Left lung (tissue), 10 donors: ENCODE results near the gene SOX30. TPM values are rescaled to one million over a fixed set of nuclear protein-coding genes. Genes with fewer than 3 reads are reported as not detected.

Source experiments
- ATAC-seq: fragments of 200-7000 bp; cut with Tn5 transposase; one replicate; pipeline ENCODE4 v1.9.1; 2020; ENCODE audit warnings: moderate library complexity
- DNase-seq, 4 donors: peaks; one replicate each; pipeline ENCODE4 v3.0.0-alpha.2; 2013 to 2020
- H3K27ac ChIP-seq, 2 donors: fragments of 200-600 bp; sonication (generic) in 1 of 2; one replicate each; pipeline versions ENCODE4 v1.5.0 to v1.8.0; 2020 to 2021
- H3K27me3 ChIP-seq, 2 donors: fragments of 200-600 bp; sonication (generic) in 1 of 2; one replicate each; pipeline versions ENCODE4 v1.5.0 to v1.8.0; 2020 to 2021
- H3K36me3 ChIP-seq, 2 donors: fragments of 200-600 bp; sonication (generic) in 1 of 2; one replicate each; pipeline versions ENCODE4 v1.5.0 to v1.8.0; 2020 to 2021
- H3K4me1 ChIP-seq, 2 donors: fragments of 200-600 bp; one replicate each; pipeline ENCODE4 v1.8.0; 2021
- H3K4me3 ChIP-seq, 2 donors: fragments of 200-600 bp; sonication (generic) in 1 of 2; one replicate each; pipeline versions ENCODE4 v1.5.0 to v1.8.0; 2020 to 2021; ENCODE audit warnings: mild to moderate bottlenecking in 1 of 2
- H3K9me3 ChIP-seq, 2 donors: fragments of 200-600 bp; sonication (generic) in 1 of 2; one replicate each; pipeline versions ENCODE4 v1.5.0 to v1.8.0; 2020 to 2021
- intact Hi-C, 2 donors: fragments of 100-400 bp; cut with DNase I; formaldehyde crosslinking; loops; one replicate each; pipeline versions ENCODE4 v1.11.2 to v1.14.2; 2022
- polyA plus RNA-seq, 6 donors: library from polyadenylated mRNA; unstranded; fragments of 120-200 nt; gene quantifications; one replicate each; pipeline ENCODE4 v1.2.1, GENCODE V29; 2013; ENCODE audit not compliant: insufficient read length in 6 of 6
- total RNA-seq, 2 donors: library from RNA; stranded (reverse); fragmentation: NEBNext Ultra II Directional; extraction: Animal tissue kit (Norgen Biotek cat#: 25700); gene quantifications; one replicate each; pipeline ENCODE4 v1.2.1, GENCODE V29; 2021
- TF ChIP-seq, protein P1 (sequence below), 2 donors: fragments of 200-600 bp; sonication (generic) in 1 of 2; IDR thresholded peaks; one replicate each; pipeline versions ENCODE4 v1.5.0 to v1.8.0; 2021; ENCODE audit warnings: antibody characterized with exemption in 2 of 2
- donor health status: DM: no; HTN: yes; CAD: no.
- donor health status: DM: no; HTN: no; CAD: no.

SOX30 gene
- total and polyA plus RNA-seq, 8 donors = 0.14 to 0.35 (median 0.27) TPM; not detected in 1

DNA sequence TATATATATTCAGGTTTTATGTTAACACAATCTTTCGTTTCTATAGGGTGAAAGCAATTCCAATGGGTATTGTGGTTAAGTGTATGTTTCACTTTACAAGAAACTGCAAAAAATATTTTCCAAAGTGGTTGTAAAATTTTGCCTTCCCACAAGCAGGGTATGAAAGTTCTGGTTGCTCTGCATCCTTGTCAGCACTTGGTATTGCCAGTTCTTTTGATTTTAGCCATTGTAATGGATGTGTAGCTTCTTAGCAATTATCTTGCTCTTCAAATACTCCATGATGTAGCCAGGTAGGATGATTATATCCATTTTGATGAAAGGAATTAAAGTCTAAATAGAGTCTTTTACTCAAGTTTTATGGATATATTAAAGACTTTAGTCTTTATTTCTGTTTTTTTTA lies 67.6 kb downstream of the SOX30 start:
- no peak for DNase-seq
- Histone ChIP-seq H3K4me1 (no peaks in the 10 kb centered on the region), H3K27ac (no peak overlapping the region), H3K9me3 (no peaks in the 10 kb centered on the region), H3K27me3 (no peaks in the 10 kb centered on the region), H3K4me3 (no peak overlapping the region), H3K36me3 (no peaks in the 10 kb centered on the region)
- intact Hi-C loops = no loop called here
- no peak for ATAC-seq
- TF ChIP-seq, protein P1, sequence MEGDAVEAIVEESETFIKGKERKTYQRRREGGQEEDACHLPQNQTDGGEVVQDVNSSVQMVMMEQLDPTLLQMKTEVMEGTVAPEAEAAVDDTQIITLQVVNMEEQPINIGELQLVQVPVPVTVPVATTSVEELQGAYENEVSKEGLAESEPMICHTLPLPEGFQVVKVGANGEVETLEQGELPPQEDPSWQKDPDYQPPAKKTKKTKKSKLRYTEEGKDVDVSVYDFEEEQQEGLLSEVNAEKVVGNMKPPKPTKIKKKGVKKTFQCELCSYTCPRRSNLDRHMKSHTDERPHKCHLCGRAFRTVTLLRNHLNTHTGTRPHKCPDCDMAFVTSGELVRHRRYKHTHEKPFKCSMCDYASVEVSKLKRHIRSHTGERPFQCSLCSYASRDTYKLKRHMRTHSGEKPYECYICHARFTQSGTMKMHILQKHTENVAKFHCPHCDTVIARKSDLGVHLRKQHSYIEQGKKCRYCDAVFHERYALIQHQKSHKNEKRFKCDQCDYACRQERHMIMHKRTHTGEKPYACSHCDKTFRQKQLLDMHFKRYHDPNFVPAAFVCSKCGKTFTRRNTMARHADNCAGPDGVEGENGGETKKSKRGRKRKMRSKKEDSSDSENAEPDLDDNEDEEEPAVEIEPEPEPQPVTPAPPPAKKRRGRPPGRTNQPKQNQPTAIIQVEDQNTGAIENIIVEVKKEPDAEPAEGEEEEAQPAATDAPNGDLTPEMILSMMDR (IDR thresholded peaks at IDR 0.05) = no peak

DNA sequence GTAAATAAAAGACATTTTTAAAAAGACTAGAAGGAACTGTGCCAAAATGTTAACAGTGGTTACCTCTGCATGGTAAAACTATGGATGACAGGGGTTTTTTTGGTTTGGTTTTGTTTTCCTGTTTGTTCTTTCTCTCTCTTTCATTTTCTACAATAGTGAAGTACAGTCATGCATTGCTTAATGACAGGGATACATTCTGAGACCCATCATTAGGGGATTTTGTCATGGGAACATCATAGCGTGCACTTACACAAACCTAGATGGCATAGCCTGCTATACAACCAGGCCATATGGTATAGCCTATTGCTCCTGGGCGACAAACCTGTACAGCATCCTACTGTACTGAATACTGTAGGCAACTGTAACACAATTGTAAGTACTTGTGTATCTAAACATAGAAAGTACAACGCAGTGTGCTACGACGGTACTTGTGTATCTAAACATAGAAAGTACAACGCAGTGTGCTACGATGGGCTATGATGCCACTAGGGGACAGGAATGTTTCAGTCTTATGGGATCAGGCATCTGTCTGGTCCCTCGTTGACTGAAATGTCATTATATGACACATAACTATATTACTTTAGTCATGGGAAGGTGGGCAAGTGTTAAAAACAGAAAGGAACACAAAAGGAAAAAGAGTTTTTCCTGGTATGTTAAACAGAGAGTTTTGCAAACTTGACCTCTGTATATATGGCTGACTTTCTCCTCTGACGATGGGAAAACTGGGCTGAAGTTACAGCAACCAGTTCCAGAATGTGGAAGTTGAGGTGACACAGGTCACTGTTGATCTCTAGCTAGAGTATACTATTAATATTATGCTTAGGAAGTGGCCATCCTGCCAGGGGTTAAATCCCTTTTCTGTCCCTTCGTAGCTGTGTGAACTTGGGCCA lies 69.3 kb downstream of the SOX30 start:
- no peaks in the 10 kb centered on the region for H3K36me3 ChIP-seq
- H3K4me1 ChIP-seq = no peaks in the 10 kb centered on the region
- no peak overlapping the region for H3K27ac ChIP-seq
- DNase-seq (no peak), ATAC-seq (peak; percentile 42)
- intact Hi-C loops = no loop called here
- H3K9me3 ChIP-seq = no peaks in the 10 kb centered on the region
- TF ChIP-seq, protein P1 (IDR thresholded peaks at IDR 0.05) = no peak
- no peaks in the 10 kb centered on the region for H3K27me3 ChIP-seq
- H3K4me3 ChIP-seq = no peak overlapping the region

DNA sequence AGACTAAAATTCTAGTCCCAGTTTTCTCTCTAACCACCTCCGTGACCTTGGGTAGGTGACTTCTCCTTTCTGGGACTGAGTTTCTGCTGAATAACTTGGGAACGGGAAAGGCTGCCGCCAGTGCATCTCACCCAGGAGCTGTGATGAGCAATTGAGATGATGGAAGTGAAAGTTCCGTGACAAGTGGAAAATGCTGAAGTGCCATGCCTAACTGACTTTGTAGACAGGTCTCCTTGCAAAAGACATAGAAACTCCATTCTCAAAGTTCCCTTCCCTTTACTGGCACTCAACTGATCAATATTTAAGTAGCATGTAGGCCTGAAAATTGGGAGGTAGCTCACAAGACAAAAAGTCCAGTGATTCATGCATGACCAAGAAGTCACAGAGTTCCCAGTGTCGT lies 70.3 kb downstream of the SOX30 start:
- TF ChIP-seq, protein P1 (IDR thresholded peaks at IDR 0.05) = no peak
- no peak for DNase-seq
- intact Hi-C loops = no loop called here
- H3K4me1 ChIP-seq = no peaks in the 10 kb centered on the region
- no peaks in the 10 kb centered on the region for H3K36me3 ChIP-seq
- H3K9me3 ChIP-seq = no peaks in the 10 kb centered on the region
- H3K27ac ChIP-seq = no peak overlapping the region
- H3K27me3 ChIP-seq = no peaks in the 10 kb centered on the region
- ATAC-seq = no peak
- H3K4me3 ChIP-seq = no peak overlapping the region

DNA sequence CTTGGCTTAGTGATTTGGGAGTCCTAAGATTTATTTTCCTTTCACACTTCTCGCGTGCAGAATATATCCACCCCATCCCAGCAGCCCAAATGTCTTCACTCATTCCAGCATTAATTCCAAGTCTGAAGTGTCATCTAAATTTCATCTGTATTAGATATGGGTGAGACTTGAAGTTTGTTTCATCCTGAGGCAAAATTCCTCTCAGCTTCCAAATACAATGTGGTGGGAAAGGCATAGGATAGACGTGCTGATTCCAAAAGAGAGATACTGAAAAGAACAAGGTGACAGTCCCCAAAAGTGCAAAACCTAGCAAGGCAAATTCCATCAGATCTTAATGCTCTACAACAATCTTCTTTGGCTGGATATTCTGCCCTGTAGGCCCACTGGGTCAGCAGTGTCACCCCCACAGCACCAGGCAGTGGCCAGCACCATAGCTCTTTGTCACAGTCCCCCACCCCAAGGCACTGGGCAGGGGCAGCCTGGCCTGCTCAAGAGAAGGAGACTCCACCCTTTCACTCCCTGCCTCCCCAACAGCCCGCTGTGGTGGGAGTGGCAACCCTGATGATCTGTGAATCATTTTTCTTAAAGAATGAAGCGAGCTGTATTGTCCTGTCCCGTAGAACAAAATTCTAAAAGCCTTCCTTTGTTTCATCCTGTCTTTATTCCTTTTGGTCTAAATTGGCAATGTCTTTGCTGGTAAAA lies 74.0 kb downstream of the SOX30 start:
- no peaks in the 10 kb centered on the region for H3K9me3 ChIP-seq
- no peak overlapping the region for H3K27ac ChIP-seq
- no peak for DNase-seq
- no peak overlapping the region for H3K4me3 ChIP-seq
- no peaks in the 10 kb centered on the region for H3K36me3 ChIP-seq
- ATAC-seq = no peak
- H3K27me3 ChIP-seq = peaks cover 0 to 27% of the 10 kb centered on the region in 2 donors
- H3K4me1 ChIP-seq = peaks cover 0 to 34% of the 10 kb centered on the region in 2 donors
- intact Hi-C loops = no loop called here
- TF ChIP-seq, protein P1 (IDR thresholded peaks at IDR 0.05) = no peak

DNA sequence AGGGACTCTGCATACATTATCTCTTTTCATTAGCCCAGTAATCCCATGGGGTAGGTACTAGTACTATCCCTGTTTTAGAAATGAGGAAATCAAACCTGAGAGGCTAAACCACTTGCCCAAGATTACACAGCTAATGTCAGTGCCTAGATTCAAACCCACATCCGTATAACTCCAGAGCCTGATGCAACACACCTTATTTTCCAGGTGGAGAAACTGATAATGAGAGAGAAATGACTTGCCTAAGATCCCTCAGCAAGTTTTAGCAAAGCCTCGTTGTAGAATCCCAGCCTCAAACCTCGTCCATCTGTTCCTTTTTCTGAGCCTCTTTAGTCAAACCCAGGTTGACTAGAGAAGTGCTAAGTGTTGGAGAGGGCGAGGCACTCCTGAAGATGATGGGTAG lies 75.6 kb downstream of the SOX30 start:
- Histone ChIP-seq H3K9me3 (no peaks in the 10 kb centered on the region), H3K36me3 (no peaks in the 10 kb centered on the region), H3K27ac (no peak overlapping the region), H3K4me1 (peaks cover 0 to 49% of the 10 kb centered on the region in 2 donors), H3K4me3 (peak overlapping the region in 1 of 2 donors; percentile 73), H3K27me3 (peaks cover 0 to 27% of the 10 kb centered on the region in 2 donors)
- no peak for DNase-seq
- no peak for ATAC-seq
- TF ChIP-seq, protein P1 (IDR thresholded peaks at IDR 0.05) = no peak
- intact Hi-C loops = no loop called here
